Measurements from ENCODE around the gene CCDC183. TPM values are rescaled to one million over a fixed set of nuclear protein-coding genes. Genes with fewer than 3 reads are reported as not detected.

Gene CCDC183
- polyA plus RNA-seq, 1 donor (not counting 4 experiments of a cell fraction or from before 2014, with no cell fraction given) = 0.03 TPM

GRCh38 chr9:136826703-136827582 lies 30.8 kb downstream of the CCDC183 start:
- no peak overlapping the region for H2AFZ ChIP-seq (ENCODE audit: control insufficient read depth, low read length)
- no peak overlapping the region for H3K9ac ChIP-seq (ENCODE audit: control insufficient read depth, extremely low read depth, insufficient read depth, low read length)
- no peaks in the 10 kb centered on the region for H4K20me1 ChIP-seq (ENCODE audit: control insufficient read depth, extremely low read depth, insufficient read depth, low read length)
- DNase-seq (ENCODE audit: low read depth, low spot score) (no peak), FAIRE-seq (no peak)
- H3K4me3 ChIP-seq (ENCODE audit: control insufficient read depth in 2 of 3, extremely low read depth in 1 of 3, insufficient read depth in 2 of 3, low read depth in 1 of 3, low read length in 3 of 3) = no peak overlapping the region
- H3K4me2 ChIP-seq (ENCODE audit: control insufficient read depth, extremely low read depth, insufficient read depth, low read depth, low read length) = no peak overlapping the region
- no peaks in the 10 kb centered on the region for H3K9me1 ChIP-seq (ENCODE audit: control insufficient read depth, extremely low read depth, insufficient read depth, low read length)
- no peaks in the 10 kb centered on the region for H3K4me1 ChIP-seq (ENCODE audit: control insufficient read depth, extremely low read depth, insufficient read depth, low read length)
- peaks cover 21 to 38% of the 10 kb centered on the region in 2 experiments for H3K36me3 ChIP-seq (ENCODE audit: control insufficient read depth in 2 of 2, extremely low read depth in 1 of 2, insufficient read depth in 2 of 2, low read length in 2 of 2)
- H3K9me3 ChIP-seq (ENCODE audit: control insufficient read depth, low read depth, low read length) = no peaks in the 10 kb centered on the region
- dilution Hi-C loops (cut with MboI; ENCODE audit: extremely low pct_ligation_motif_present, low sequenced_read_pairs) = no loop called here
- peaks cover 3% of the 10 kb centered on the region for H3K79me2 ChIP-seq (ENCODE audit: control insufficient read depth, insufficient read depth, low read length)
- TF ChIP-seq, protein P1, sequence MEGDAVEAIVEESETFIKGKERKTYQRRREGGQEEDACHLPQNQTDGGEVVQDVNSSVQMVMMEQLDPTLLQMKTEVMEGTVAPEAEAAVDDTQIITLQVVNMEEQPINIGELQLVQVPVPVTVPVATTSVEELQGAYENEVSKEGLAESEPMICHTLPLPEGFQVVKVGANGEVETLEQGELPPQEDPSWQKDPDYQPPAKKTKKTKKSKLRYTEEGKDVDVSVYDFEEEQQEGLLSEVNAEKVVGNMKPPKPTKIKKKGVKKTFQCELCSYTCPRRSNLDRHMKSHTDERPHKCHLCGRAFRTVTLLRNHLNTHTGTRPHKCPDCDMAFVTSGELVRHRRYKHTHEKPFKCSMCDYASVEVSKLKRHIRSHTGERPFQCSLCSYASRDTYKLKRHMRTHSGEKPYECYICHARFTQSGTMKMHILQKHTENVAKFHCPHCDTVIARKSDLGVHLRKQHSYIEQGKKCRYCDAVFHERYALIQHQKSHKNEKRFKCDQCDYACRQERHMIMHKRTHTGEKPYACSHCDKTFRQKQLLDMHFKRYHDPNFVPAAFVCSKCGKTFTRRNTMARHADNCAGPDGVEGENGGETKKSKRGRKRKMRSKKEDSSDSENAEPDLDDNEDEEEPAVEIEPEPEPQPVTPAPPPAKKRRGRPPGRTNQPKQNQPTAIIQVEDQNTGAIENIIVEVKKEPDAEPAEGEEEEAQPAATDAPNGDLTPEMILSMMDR (optimal IDR thresholded peaks at IDR 0.05 in 1 of 3, IDR thresholded peaks at IDR 0.05 in 1 of 3, conservative IDR thresholded peaks at IDR 0.05 in 1 of 3; ENCODE audit: extremely low read depth in 1 of 3, insufficient read depth in 2 of 3, low read length in 3 of 3) = no peak
- no peak for TF ChIP-seq EZH2 (IDR thresholded peaks at IDR 0.05; ENCODE audit: low read length)
- no peak overlapping the region for H3K27ac ChIP-seq (ENCODE audit: control insufficient read depth, insufficient read depth, low read length)
- H3K27me3 ChIP-seq (ENCODE audit: control insufficient read depth, extremely low read depth, insufficient read depth, low read length) = no peaks in the 10 kb centered on the region

- dilution Hi-C loops (cut with MboI; ENCODE audit: extremely low pct_ligation_motif_present, low sequenced_read_pairs) = no loop called here
- H4K20me1 ChIP-seq (ENCODE audit: control insufficient read depth, extremely low read depth, insufficient read depth, low read length) = no peaks in the 10 kb centered on the region
- H3K4me1 ChIP-seq (ENCODE audit: control insufficient read depth, extremely low read depth, insufficient read depth, low read length) = no peaks in the 10 kb centered on the region
- no peak overlapping the region for H3K4me2 ChIP-seq (ENCODE audit: control insufficient read depth, extremely low read depth, insufficient read depth, low read depth, low read length)
- H3K9me3 ChIP-seq (ENCODE audit: control insufficient read depth, low read depth, low read length) = no peaks in the 10 kb centered on the region
- peaks cover 21 to 43% of the 10 kb centered on the region in 2 experiments for H3K36me3 ChIP-seq (ENCODE audit: control insufficient read depth in 2 of 2, extremely low read depth in 1 of 2, insufficient read depth in 2 of 2, low read length in 2 of 2)
- no peak overlapping the region for H2AFZ ChIP-seq (ENCODE audit: control insufficient read depth, low read length)
- TF ChIP-seq EZH2 (IDR thresholded peaks at IDR 0.05; ENCODE audit: low read length) = no peak
- TF ChIP-seq, protein P1 (optimal IDR thresholded peaks at IDR 0.05 in 1 of 3, IDR thresholded peaks at IDR 0.05 in 1 of 3, conservative IDR thresholded peaks at IDR 0.05 in 1 of 3; ENCODE audit: extremely low read depth in 1 of 3, insufficient read depth in 2 of 3, low read length in 3 of 3) = no peak
- no peaks in the 10 kb centered on the region for H3K9me1 ChIP-seq (ENCODE audit: control insufficient read depth, extremely low read depth, insufficient read depth, low read length)
- no peaks in the 10 kb centered on the region for H3K79me2 ChIP-seq (ENCODE audit: control insufficient read depth, insufficient read depth, low read length)
- no peaks in the 10 kb centered on the region for H3K27me3 ChIP-seq (ENCODE audit: control insufficient read depth, extremely low read depth, insufficient read depth, low read length)
- H3K9ac ChIP-seq (ENCODE audit: control insufficient read depth, extremely low read depth, insufficient read depth, low read length) = no peak overlapping the region
- H3K4me3 ChIP-seq (ENCODE audit: control insufficient read depth in 2 of 3, extremely low read depth in 1 of 3, insufficient read depth in 2 of 3, low read depth in 1 of 3, low read length in 3 of 3) = no peak overlapping the region
- DNase-seq (ENCODE audit: low read depth, low spot score) = no peak
- FAIRE-seq = no peak
- H3K27ac ChIP-seq (ENCODE audit: control insufficient read depth, insufficient read depth, low read length) = no peak overlapping the region
Observed at GRCh38 chr9:136827794-136828473, 31.8 kb downstream of the CCDC183 start.
